Measurements from ENCODE around the gene PARK7. TPM values are rescaled to one million over a fixed set of nuclear protein-coding genes. Genes with fewer than 3 reads are reported as not detected.

The PARK7 gene
- polyA plus RNA-seq (2013, experiment 1 of 2), result 220 TPM
- polyA plus RNA-seq (2013, experiment 2 of 2), result 221 TPM

- Histone ChIP-seq H3K14ac (ENCODE audit: low read length) (peak within 1 kb of the TSS; percentile 99), H4K8ac (ENCODE audit: low read depth, low read length) (no peak within 1 kb of the TSS), H3K4me3 (ENCODE audit: low read length in 2 of 2) (peak within 1 kb of the TSS; percentile 59 to 96), H2AK5ac (ENCODE audit: low read depth, low read length) (peak within 1 kb of the TSS; percentile 46), H3K79me1 (ENCODE audit: low read depth, low read length) (peaks cover 7% of the 10 kb centered on the region), H3K27me3 (ENCODE audit: control insufficient read depth in 3 of 3, insufficient read depth in 3 of 3, low read depth in 1 of 3, low read length in 3 of 3) (no peaks in the 10 kb centered on the region), H3K23ac (ENCODE audit: low read depth, low read length, poor library complexity) (peak within 1 kb of the TSS; percentile 100), H3K9me3 (replicated peaks in 1 of 2; ENCODE audit: control insufficient read depth in 2 of 2, insufficient read depth in 1 of 2, low read depth in 1 of 2, low read length in 2 of 2) (no peaks in the 10 kb centered on the region), H2BK120ac (ENCODE audit: low read depth, low read length) (no peak within 1 kb of the TSS), H3K27ac (replicated peaks; ENCODE audit: low read length) (peak within 1 kb of the TSS; percentile 80), H3K4ac (ENCODE audit: low read length) (no peak within 1 kb of the TSS), H4K91ac (ENCODE audit: low read depth, low read length, poor library complexity) (no peak within 1 kb of the TSS), H3K18ac (ENCODE audit: low read length) (peak within 1 kb of the TSS; percentile 100), H2BK15ac (ENCODE audit: low read length) (no peak within 1 kb of the TSS), H2BK12ac (ENCODE audit: low read length) (no peak within 1 kb of the TSS), H3K9ac (ENCODE audit: low read depth, low read length, poor library complexity) (peak within 1 kb of the TSS; percentile 100), H3K36me3 (replicated peaks in 1 of 2; ENCODE audit: control insufficient read depth in 2 of 2, insufficient read depth in 2 of 2, low read length in 2 of 2) (peaks cover 20 to 37% of the 10 kb centered on the region in 2 donors), H2BK5ac (ENCODE audit: low read length) (peak within 1 kb of the TSS; percentile 97), H2AFZ (ENCODE audit: low read length) (peak within 1 kb of the TSS; percentile 91), H3K4me2 (ENCODE audit: insufficient read depth, low read length, poor library complexity, severe bottlenecking) (peak within 1 kb of the TSS; percentile 77), H3K4me1 (ENCODE audit: control insufficient read depth in 2 of 2, insufficient read depth in 1 of 2, low read depth in 1 of 2, low read length in 2 of 2) (peaks cover 0 to 2% of the 10 kb centered on the region in 2 donors)
- WGBS, 2 donors (ENCODE audit: extremely low coverage in 2 of 2, insufficient read length in 2 of 2, insufficient replicate concordance in 1 of 2), result no CpG with 5 or more reads among the region's 81 CpGs
- DNase-seq (ENCODE audit: low spot score), result peak; percentile 99
Measured at GRCh38 chr1:7961216-7962013, at the start of gene PARK7. TSS of gene PARK7 (plus strand) at chr1:7961711. CDS start at chr1:7962786, 1,075 bp downstream.

GRCh38 chr1:7912145-7912544 is 49.4 kb upstream of the PARK7 start:
- Histone ChIP-seq H3K27me3 (ENCODE audit: control insufficient read depth in 3 of 3, insufficient read depth in 3 of 3, low read depth in 1 of 3, low read length in 3 of 3) (peaks cover 0 to 9% (median 0%) of the 10 kb centered on the region in 3 experiments), H3K14ac (ENCODE audit: low read length) (no peak overlapping the region), H3K27ac (replicated peaks; ENCODE audit: low read length) (no peak overlapping the region), H2BK5ac (ENCODE audit: low read length) (no peak overlapping the region), H3K4me3 (ENCODE audit: low read length in 2 of 2) (no peak overlapping the region), H2BK120ac (ENCODE audit: low read depth, low read length) (no peak overlapping the region), H3K4ac (ENCODE audit: low read length) (no peak overlapping the region), H3K79me1 (ENCODE audit: low read depth, low read length) (no peaks in the 10 kb centered on the region), H2BK12ac (ENCODE audit: low read length) (no peak overlapping the region), H3K18ac (ENCODE audit: low read length) (no peak overlapping the region), H3K9ac (ENCODE audit: low read depth, low read length, poor library complexity) (no peak overlapping the region), H3K36me3 (replicated peaks in 1 of 2; ENCODE audit: control insufficient read depth in 2 of 2, insufficient read depth in 2 of 2, low read length in 2 of 2) (no peaks in the 10 kb centered on the region), H2AFZ (ENCODE audit: low read length) (no peak overlapping the region), H3K4me1 (ENCODE audit: control insufficient read depth in 2 of 2, insufficient read depth in 1 of 2, low read depth in 1 of 2, low read length in 2 of 2) (peaks cover 0 to 2% of the 10 kb centered on the region in 2 donors), H3K4me2 (ENCODE audit: insufficient read depth, low read length, poor library complexity, severe bottlenecking) (no peak overlapping the region), H4K91ac (ENCODE audit: low read depth, low read length, poor library complexity) (no peak overlapping the region), H4K8ac (ENCODE audit: low read depth, low read length) (no peak overlapping the region), H2BK15ac (ENCODE audit: low read length) (no peak overlapping the region), H3K9me3 (replicated peaks in 1 of 2; ENCODE audit: control insufficient read depth in 2 of 2, insufficient read depth in 1 of 2, low read depth in 1 of 2, low read length in 2 of 2) (no peaks in the 10 kb centered on the region), H2AK5ac (ENCODE audit: low read depth, low read length) (no peak overlapping the region), H3K23ac (ENCODE audit: low read depth, low read length, poor library complexity) (no peak overlapping the region)
- no peak for DNase-seq (ENCODE audit: low spot score)
- WGBS, 2 donors (ENCODE audit: extremely low coverage in 2 of 2, insufficient read length in 2 of 2, insufficient replicate concordance in 1 of 2), result no CpG with 5 or more reads among the region's 3 CpGs

- Histone ChIP-seq H3K4me3 (ENCODE audit: low read length in 2 of 2) (no peak overlapping the region), H3K9ac (ENCODE audit: low read depth, low read length, poor library complexity) (no peak overlapping the region), H4K91ac (ENCODE audit: low read depth, low read length, poor library complexity) (no peak overlapping the region), H3K79me1 (ENCODE audit: low read depth, low read length) (no peaks in the 10 kb centered on the region), H2BK15ac (ENCODE audit: low read length) (no peak overlapping the region), H3K36me3 (replicated peaks in 1 of 2; ENCODE audit: control insufficient read depth in 2 of 2, insufficient read depth in 2 of 2, low read length in 2 of 2) (no peaks in the 10 kb centered on the region), H2AFZ (ENCODE audit: low read length) (no peak overlapping the region), H3K18ac (ENCODE audit: low read length) (no peak overlapping the region), H3K27me3 (ENCODE audit: control insufficient read depth in 3 of 3, insufficient read depth in 3 of 3, low read depth in 1 of 3, low read length in 3 of 3) (peaks cover 0 to 9% (median 0%) of the 10 kb centered on the region in 3 experiments), H2BK12ac (ENCODE audit: low read length) (no peak overlapping the region), H3K14ac (ENCODE audit: low read length) (no peak overlapping the region), H4K8ac (ENCODE audit: low read depth, low read length) (no peak overlapping the region), H3K9me3 (replicated peaks in 1 of 2; ENCODE audit: control insufficient read depth in 2 of 2, insufficient read depth in 1 of 2, low read depth in 1 of 2, low read length in 2 of 2) (no peaks in the 10 kb centered on the region), H2AK5ac (ENCODE audit: low read depth, low read length) (no peak overlapping the region), H3K4me2 (ENCODE audit: insufficient read depth, low read length, poor library complexity, severe bottlenecking) (no peak overlapping the region), H2BK5ac (ENCODE audit: low read length) (no peak overlapping the region), H3K4ac (ENCODE audit: low read length) (no peak overlapping the region), H3K27ac (replicated peaks; ENCODE audit: low read length) (no peak overlapping the region), H2BK120ac (ENCODE audit: low read depth, low read length) (no peak overlapping the region), H3K23ac (ENCODE audit: low read depth, low read length, poor library complexity) (no peak overlapping the region), H3K4me1 (ENCODE audit: control insufficient read depth in 2 of 2, insufficient read depth in 1 of 2, low read depth in 1 of 2, low read length in 2 of 2) (peaks cover 0 to 2% of the 10 kb centered on the region in 2 donors)
- no CpG with 5 or more reads among the region's 18 CpGs for WGBS, 2 donors (ENCODE audit: extremely low coverage in 2 of 2, insufficient read length in 2 of 2, insufficient replicate concordance in 1 of 2)
- no peak for DNase-seq (ENCODE audit: low spot score)
Measured at GRCh38 chr1:7912743-7913557, 48.6 kb upstream of the PARK7 start.
